Esophagus muscularis mucosa (tissue), 4 donors: ENCODE data around the gene KNL1. TPM values are rescaled to one million over a fixed set of nuclear protein-coding genes. Genes with fewer than 3 reads are reported as not detected.

Experiments used
- DNase-seq: peaks from one replicate; pipeline ENCODE4 v3.0.0-alpha.2; 2017; ENCODE audit errors: extremely low spot score
- H3K27ac ChIP-seq, 4 donors: fragments of 200-600 bp; sonication (generic); replicated peaks in 1 of 4; 1 replicate in 3 of 4; 2 replicates in 1 of 4; pipeline ENCODE4 v1.5.1; 2016 to 2019; ENCODE audit warnings: mild to moderate bottlenecking in 1 of 4
- H3K27me3 ChIP-seq, 4 donors: fragments of 200-600 bp; sonication (generic); one replicate each; pipeline versions ENCODE4 v1.5.1 to v1.6.0; 2016 to 2019
- H3K36me3 ChIP-seq, 4 donors: fragments of 200-600 bp; sonication (generic); one replicate each; pipeline ENCODE4 v1.5.1; 2016 to 2019
- H3K4me1 ChIP-seq, 4 donors: fragments of 200-600 bp; sonication (generic); one replicate each; pipeline ENCODE4 v1.5.1; 2016 to 2019
- H3K4me3 ChIP-seq, 4 donors: fragments of 200-600 bp; sonication (generic); 1 replicate in 2 of 4; 2 replicates in 2 of 4; pipeline ENCODE4 v1.5.1; 2016 to 2019; ENCODE audit warnings: mild to moderate bottlenecking in 4 of 4, moderate library complexity in 1 of 4
- H3K9me3 ChIP-seq, 4 donors: fragments of 200-600 bp; sonication (generic); 1 replicate in 3 of 4; 2 replicates in 1 of 4; pipeline ENCODE4 v1.5.1; 2016 to 2019
- CTCF ChIP-seq, 3 experiments: fragments of 200-600 bp in 2 of 3; fragments of 450-650 bp in 1 of 3; sonication (generic) in 2 of 3; IDR thresholded peaks; one replicate each; pipeline ENCODE4 v1.5.1; 2017 to 2019; ENCODE audit warnings: antibody characterized with exemption in 3 of 3, mild to moderate bottlenecking in 2 of 3, moderate library complexity in 1 of 3
- EP300 ChIP-seq: sonication (generic); formaldehyde crosslinking; IDR thresholded peaks from one replicate; pipeline ENCODE4 v1.6.1; 2017; ENCODE audit warnings: antibody characterized with exemption
- POLR2A ChIP-seq: fragments of 450-650 bp; IDR thresholded peaks from one replicate; pipeline ENCODE4 v1.6.1; 2017; ENCODE audit warnings: antibody characterized with exemption, moderate library complexity, mild to moderate bottlenecking, low read depth
- POLR2AphosphoS5 ChIP-seq, 2 donors: sonication (generic); formaldehyde crosslinking; IDR thresholded peaks; one replicate each; pipeline ENCODE4 v1.6.1; 2017; ENCODE audit warnings: antibody characterized with exemption in 2 of 2
- WGBS: methylation state at CpG from one replicate; pipeline ENCODE4 v1.1.5; 2018; 5-methylcytosine and 5-hydroxymethylcytosine counted together
- intact Hi-C: fragments of 100-400 bp; cut with DNase I; formaldehyde crosslinking; loops from one replicate; pipeline ENCODE4 v1.15.1; 2023
- total RNA-seq, 4 donors: library from RNA; depleted of rRNA; stranded (reverse); fragments of >200 nt; gene quantifications; one replicate each; pipeline versions ENCODE4 v1.1.0 to v1.2.1, GENCODE V29; 2016

The KNL1 gene
- total RNA-seq, 4 donors from 2014 or later, result 0.06 to 0.63 (median 0.17) TPM; not detected in 1

GRCh38 chr15:40550341-40551037 is 43.6 kb upstream of the KNL1 start:
- Histone ChIP-seq H3K36me3 (peaks cover 0 to 91% (median 38%) of the 10 kb centered on the region in 4 donors), H3K9me3 (no peaks in the 10 kb centered on the region), H3K4me1 (peaks cover 3 to 24% (median 9%) of the 10 kb centered on the region in 4 donors), H3K4me3 (no peak overlapping the region), H3K27ac (no peak overlapping the region), H3K27me3 (no peaks in the 10 kb centered on the region)
- 84% methylated on average over 6 of the region's 6 CpGs for WGBS
- intact Hi-C loops, result no loop called here
- DNase-seq, result no peak
- TF ChIP-seq CTCF (IDR thresholded peaks at IDR 0.05) (no peak), POLR2AphosphoS5 (IDR thresholded peaks at IDR 0.05) (no peak), POLR2A (no peak), EP300 (no peak)

GRCh38 chr15:40554161-40554525 is 39.9 kb upstream of the KNL1 start:
- Histone ChIP-seq H3K9me3 (no peaks in the 10 kb centered on the region), H3K27me3 (no peaks in the 10 kb centered on the region), H3K27ac (no peak overlapping the region), H3K4me3 (no peak overlapping the region), H3K4me1 (peaks cover 3 to 24% (median 9%) of the 10 kb centered on the region in 4 donors), H3K36me3 (peaks cover 6 to 92% (median 41%) of the 10 kb centered on the region in 4 donors)
- no peak for DNase-seq
- intact Hi-C loops, result no loop called here
- 88% methylated on average over 3 of the region's 4 CpGs for WGBS
- no peak for TF ChIP-seq POLR2AphosphoS5 (IDR thresholded peaks at IDR 0.05)
- no peak for TF ChIP-seq POLR2A
- TF ChIP-seq CTCF (IDR thresholded peaks at IDR 0.05), result no peak

- H3K9me3 ChIP-seq, result no peaks in the 10 kb centered on the region
- H3K27me3 ChIP-seq, result no peaks in the 10 kb centered on the region
- H3K27ac ChIP-seq, result no peak overlapping the region
- WGBS, result 92% methylated on average over 2 of the region's 2 CpGs
- no peak for DNase-seq
- peaks cover 6 to 80% (median 40%) of the 10 kb centered on the region in 4 donors for H3K36me3 ChIP-seq
- TF ChIP-seq POLR2AphosphoS5 (IDR thresholded peaks at IDR 0.05), result no peak
- TF ChIP-seq CTCF (IDR thresholded peaks at IDR 0.05), result no peak
- no peak for TF ChIP-seq EP300
- TF ChIP-seq POLR2A, result no peak
- H3K4me3 ChIP-seq, result no peak overlapping the region
- intact Hi-C loops, result no loop called here
- peaks cover 0 to 20% (median 2%) of the 10 kb centered on the region in 4 donors for H3K4me1 ChIP-seq
Observed at GRCh38 chr15:40555876-40556275, 38.2 kb upstream of the KNL1 start.

- WGBS, result 90% methylated on average over 6 of the region's 6 CpGs
- H3K36me3 ChIP-seq, result peaks cover 6 to 65% (median 43%) of the 10 kb centered on the region in 4 donors
- DNase-seq, result no peak
- intact Hi-C loops, result no loop called here
- TF ChIP-seq CTCF (IDR thresholded peaks at IDR 0.05) (no peak), EP300 (no peak)
- no peaks in the 10 kb centered on the region for H3K27me3 ChIP-seq
- H3K27ac ChIP-seq, result no peak overlapping the region
- H3K4me1 ChIP-seq, result peaks cover 16 to 31% (median 20%) of the 10 kb centered on the region in 4 donors
- H3K9me3 ChIP-seq, result no peaks in the 10 kb centered on the region
- no peak overlapping the region for H3K4me3 ChIP-seq
Observed at GRCh38 chr15:40558952-40559742, 34.9 kb upstream of the KNL1 start.
